GM18498 (cell line): ENCODE measurements around the gene MYOD1.

Experiments used
- ATAC-seq: cut with Tn5 transposase; IDR thresholded peaks from one replicate; pipeline ENCODE4 v1.9.1; 2021; ENCODE audit warnings: mild to moderate bottlenecking, moderate library complexity; ENCODE audit not compliant: unreplicated experiment

MYOD1 gene

GRCh38 chr11:17748761-17749721, 29.7 kb downstream of the MYOD1 start:
- ATAC-seq: no peak

- ATAC-seq: no peak
Observed at GRCh38 chr11:17750013-17750800, 30.8 kb downstream of the MYOD1 start.

- no peak for ATAC-seq
Observed at GRCh38 chr11:17750801-17751165, 31.4 kb downstream of the MYOD1 start.

GRCh38 chr11:17751558-17751957, 32.2 kb downstream of the MYOD1 start:
- ATAC-seq: no peak

- no peak for ATAC-seq
Observed at GRCh38 chr11:17752144-17752543, 32.8 kb downstream of the MYOD1 start.

GRCh38 chr11:17753153-17753552, 33.8 kb downstream of the MYOD1 start:
- no peak for ATAC-seq

GRCh38 chr11:17753641-17754040, 34.3 kb downstream of the MYOD1 start:
- no peak for ATAC-seq

DNA sequence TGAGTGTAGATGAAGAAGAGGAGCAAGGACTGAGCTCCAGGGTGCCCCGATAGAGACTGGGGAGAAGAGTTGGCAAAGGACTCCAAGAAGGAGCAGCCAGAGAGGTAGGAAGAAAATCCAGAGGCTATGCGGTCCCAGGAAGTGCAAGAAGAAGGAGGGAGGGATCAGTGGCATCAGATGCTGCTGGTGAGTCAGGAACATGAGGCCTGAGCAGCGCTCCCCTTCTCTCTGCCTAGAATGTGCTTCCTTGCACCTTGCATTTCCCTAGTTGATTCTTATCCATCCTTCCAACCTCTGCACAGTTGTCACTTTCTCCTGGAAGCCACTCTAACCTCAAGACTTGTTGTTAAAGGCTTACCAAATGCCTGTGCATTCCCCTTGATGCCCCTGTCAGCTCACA, 36.5 kb downstream of the MYOD1 start:
- ATAC-seq: no peak

DNA sequence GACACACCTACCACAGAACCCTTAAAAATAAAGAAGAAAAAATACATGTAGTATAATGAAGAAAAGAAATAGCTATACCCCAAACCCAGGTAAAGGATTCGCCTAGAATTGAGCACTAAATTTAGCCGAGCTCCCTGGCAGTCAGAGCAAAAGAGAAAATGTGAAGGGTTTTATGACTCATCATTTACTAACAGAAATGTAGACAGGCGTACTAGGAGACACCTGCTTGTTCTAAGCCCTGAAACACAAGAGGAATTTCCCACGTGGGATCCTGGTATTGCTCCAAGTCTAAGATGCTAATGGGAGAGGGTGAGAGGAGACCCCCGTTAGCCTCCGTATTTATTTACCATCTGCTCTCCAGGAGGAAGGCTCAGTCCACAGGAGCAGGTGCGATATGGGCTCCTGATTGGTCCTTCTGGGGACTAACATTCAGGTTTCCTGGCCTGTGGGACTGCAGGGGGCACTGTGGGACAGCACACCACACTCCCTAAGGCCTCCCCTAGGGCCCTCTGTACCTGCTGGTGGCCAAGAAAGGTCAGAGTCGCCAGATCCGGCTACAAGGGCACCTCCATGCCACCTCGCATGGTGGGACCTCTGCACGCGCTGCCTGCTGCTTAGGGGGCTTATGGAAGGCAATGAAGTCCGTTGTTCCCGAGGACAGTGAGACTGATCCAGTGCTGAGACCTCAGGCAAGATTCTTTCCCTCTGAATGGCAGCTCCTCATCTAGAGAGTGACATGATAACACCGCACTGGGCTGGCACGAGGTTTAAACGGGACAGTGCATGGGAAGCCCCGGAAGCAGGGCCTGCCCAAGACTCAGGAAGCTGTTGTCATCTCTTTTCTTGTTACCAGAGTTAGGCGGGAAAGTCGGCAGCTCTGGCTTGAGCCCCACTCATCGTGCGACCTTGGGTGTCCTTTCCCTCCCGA, 41.0 kb downstream of the MYOD1 start:
- no peak for ATAC-seq

DNA sequence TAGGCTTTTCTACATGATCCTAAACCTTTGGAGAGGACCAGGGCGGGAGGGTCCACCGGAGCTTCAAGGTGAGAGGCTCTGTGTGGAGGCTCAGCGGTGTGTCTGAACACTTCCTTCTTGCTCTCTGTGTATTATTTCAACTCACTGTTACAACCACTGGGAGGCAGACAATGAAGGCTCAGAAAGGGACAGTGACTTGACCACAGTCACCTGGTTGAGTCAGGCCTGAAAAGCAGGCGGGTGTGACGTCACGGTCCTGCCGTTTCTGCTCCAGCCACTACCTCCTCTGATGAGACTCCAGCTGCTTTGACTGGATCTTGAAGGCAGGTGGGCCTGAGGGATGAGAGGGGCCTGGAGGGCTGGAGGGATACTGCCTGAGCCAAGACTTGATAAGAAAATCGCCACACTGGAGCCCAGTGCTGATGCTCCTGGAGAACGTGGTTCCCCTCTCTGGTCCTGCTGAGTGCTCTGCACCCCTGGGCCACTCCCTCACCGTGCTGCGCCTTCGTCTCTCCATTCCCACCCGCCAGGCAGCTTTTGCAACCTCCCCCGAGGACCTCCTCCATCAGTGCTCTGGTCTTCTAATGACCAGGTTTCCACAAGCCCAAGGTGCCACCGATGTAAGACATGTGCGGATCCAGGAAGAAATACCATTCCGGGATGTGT, 43.1 kb downstream of the MYOD1 start:
- ATAC-seq: no peak

GRCh38 chr11:17763244-17763643, 43.9 kb downstream of the MYOD1 start:
- ATAC-seq: no peak

DNA sequence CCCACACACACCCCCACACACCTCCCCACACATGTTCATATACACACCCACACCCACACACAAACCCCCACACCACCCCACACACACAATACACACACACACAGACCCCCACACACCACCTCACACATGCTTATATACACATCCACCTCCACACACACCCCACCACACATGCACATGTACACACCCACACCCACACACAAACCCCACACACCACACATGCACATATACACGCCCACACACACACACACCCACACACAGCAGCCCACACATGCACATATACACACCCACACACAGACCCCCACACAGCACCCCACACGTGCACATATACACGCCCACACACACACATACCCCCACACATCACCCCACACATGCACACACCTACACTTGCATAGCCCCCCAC, 44.3 kb downstream of the MYOD1 start:
- no peak for ATAC-seq

DNA sequence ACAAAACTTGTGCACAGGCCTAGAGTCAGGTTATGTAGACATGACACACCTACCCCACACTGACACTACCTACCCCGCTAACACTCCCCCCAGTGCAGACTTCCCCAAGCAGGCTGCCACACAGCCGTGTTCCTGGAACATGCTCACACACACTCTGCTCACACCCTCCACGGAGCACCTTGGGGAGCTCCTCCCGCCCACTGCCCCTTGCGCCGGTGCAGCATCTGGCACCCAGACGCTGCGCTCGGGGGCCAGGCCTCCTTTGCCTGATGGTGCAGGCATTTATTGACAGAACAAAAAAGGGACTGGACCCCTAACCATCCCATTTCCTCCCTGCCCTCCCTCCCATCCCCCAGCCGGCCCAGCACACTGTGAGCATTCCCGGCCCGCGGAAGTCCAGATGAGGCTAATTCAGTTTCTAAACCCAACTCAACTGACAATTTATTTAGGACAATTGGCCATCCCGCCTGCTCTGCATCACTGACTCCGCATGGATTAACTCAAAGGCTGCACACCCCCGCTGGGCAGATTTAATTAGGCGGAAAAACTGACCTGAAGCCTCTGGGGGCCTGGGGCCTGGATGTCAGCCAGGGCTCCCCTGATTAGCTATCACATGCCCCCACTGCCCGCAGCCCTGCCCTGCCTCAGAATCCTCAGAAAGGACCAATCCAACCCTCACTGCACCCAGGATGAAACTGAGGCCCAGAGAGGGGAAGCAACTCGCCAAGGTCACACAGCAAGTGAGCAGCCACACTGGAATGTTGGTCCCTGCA, 45.3 kb downstream of the MYOD1 start:
- ATAC-seq: no peak

- no peak for ATAC-seq
Observed at GRCh38 chr11:17765356-17766072, 46.1 kb downstream of the MYOD1 start.

GRCh38 chr11:17766073-17766359, 46.6 kb downstream of the MYOD1 start:
- no peak for ATAC-seq

DNA sequence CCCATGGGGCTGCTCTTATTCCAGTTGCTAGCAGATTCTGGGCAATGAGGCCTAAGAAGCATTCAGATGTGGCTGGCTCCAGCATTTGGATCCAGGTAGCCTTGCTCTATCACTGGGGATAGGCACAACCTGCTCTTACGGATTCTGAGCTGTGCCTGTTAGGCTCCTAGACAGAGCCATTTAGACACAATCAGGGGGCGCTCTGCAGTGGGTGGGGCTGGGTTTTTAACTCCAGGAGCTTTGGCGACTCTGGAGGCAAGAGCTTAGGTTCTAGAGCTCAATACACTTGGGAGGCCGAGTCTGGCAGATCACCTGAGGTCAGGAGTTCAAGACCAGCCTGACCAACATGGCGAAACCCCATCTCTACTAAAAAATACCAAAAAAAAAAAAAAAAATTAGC, 47.2 kb downstream of the MYOD1 start:
- no peak for ATAC-seq

GRCh38 chr11:17767301-17767885, 48.0 kb downstream of the MYOD1 start:
- no peak for ATAC-seq

GRCh38 chr11:17767914-17768313, 48.5 kb downstream of the MYOD1 start:
- ATAC-seq: no peak

DNA sequence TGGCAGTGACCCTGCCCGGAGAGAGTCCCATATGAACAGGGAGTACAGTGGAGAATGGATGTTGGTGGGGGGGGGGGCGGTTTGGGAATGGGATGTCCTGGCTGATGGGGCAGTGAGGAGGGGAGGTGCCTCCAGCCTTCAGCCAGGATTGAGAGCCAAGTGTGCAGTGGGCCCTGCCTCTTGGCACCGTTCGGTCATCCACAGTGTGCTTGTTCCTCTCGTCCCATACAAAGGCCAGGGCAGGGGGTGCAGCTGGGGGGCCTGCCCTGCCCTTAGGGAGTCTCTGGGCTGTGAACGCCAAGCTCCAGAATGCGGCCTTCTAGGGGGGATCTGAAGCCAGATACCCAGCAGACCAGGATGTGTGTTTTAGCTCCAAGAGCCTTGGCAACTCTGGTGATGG, 49.2 kb downstream of the MYOD1 start:
- no peak for ATAC-seq
